Keratinocyte (primary cell): ENCODE measurements around the gene ENGASE. TPM values are rescaled to one million over a fixed set of nuclear protein-coding genes. Genes with fewer than 3 reads are reported as not detected.

Experiments
- DNase-seq: peaks from one replicate; pipeline ENCODE4 v3.0.0-alpha.2; 2011; ENCODE audit warnings: low read depth, missing footprints, low spot score
- FAIRE-seq: peaks from 2 replicates; lab custom pipeline; 2011; peaks lifted over from hg19 to GRCh38; lab: Jason Lieb, UNC
- H2AFZ ChIP-seq: 2 replicates; pipeline ENCODE4 v1.6.0; 2012; ENCODE audit warnings: low read length, control low read depth, inconsistent platforms; ENCODE audit not compliant: control insufficient read depth
- H3K27ac ChIP-seq: 2 replicates; pipeline ENCODE4 v1.5.1; 2011; ENCODE audit warnings: low read length; ENCODE audit not compliant: control insufficient read depth, insufficient read depth
- H3K27me3 ChIP-seq: 3 replicates; pipeline ENCODE4 v1.6.0; 2011; ENCODE audit warnings: low read length; ENCODE audit not compliant: control insufficient read depth, insufficient read depth; ENCODE audit errors: extremely low read depth
- H3K36me3 ChIP-seq, 2 experiments: 2 replicates in 1 of 2; 3 replicates in 1 of 2; pipeline ENCODE4 v1.5.1; 2011; ENCODE audit warnings: low read length in 2 of 2, mild to moderate bottlenecking in 1 of 2; ENCODE audit not compliant: control insufficient read depth in 2 of 2, insufficient read depth in 2 of 2; ENCODE audit errors: extremely low read depth in 1 of 2
- H3K4me1 ChIP-seq: 3 replicates; pipeline ENCODE4 v1.5.1; 2011; ENCODE audit warnings: low read length; ENCODE audit not compliant: control insufficient read depth, insufficient read depth; ENCODE audit errors: extremely low read depth
- H3K4me2 ChIP-seq: 3 replicates; pipeline ENCODE4 v1.6.0; 2011; ENCODE audit warnings: low read depth, low read length; ENCODE audit not compliant: control insufficient read depth, insufficient read depth; ENCODE audit errors: extremely low read depth
- H3K4me3 ChIP-seq, 3 experiments: fragments of 200-600 bp in 1 of 3; sonication (generic) in 1 of 3; 2 replicates in 2 of 3; 3 replicates in 1 of 3; pipeline ENCODE4 v1.5.1; 2011 to 2016; ENCODE audit warnings: low read length in 3 of 3, mild to moderate bottlenecking in 3 of 3, control low read depth in 2 of 3, inconsistent platforms in 1 of 3, low read depth in 1 of 3, mixed read lengths in 1 of 3, mixed run types in 1 of 3, moderate library complexity in 1 of 3; ENCODE audit not compliant: control insufficient read depth in 2 of 3, insufficient read depth in 2 of 3; ENCODE audit errors: extremely low read depth in 1 of 3
- H3K79me2 ChIP-seq: 2 replicates; pipeline ENCODE4 v1.6.0; 2012; ENCODE audit warnings: low read length; ENCODE audit not compliant: control insufficient read depth, insufficient read depth
- H3K9ac ChIP-seq: 3 replicates; pipeline ENCODE4 v1.6.0; 2011; ENCODE audit warnings: low read length; ENCODE audit not compliant: control insufficient read depth, insufficient read depth; ENCODE audit errors: extremely low read depth
- H3K9me1 ChIP-seq: 3 replicates; pipeline ENCODE4 v1.6.0; 2011; ENCODE audit warnings: low read length; ENCODE audit not compliant: control insufficient read depth, insufficient read depth; ENCODE audit errors: extremely low read depth
- H3K9me3 ChIP-seq: 2 replicates; pipeline ENCODE4 v1.5.1; 2012; ENCODE audit warnings: low read depth, low read length; ENCODE audit not compliant: control insufficient read depth
- H4K20me1 ChIP-seq: 3 replicates; pipeline ENCODE4 v1.6.0; 2011; ENCODE audit warnings: low read length; ENCODE audit not compliant: control insufficient read depth, insufficient read depth; ENCODE audit errors: extremely low read depth
- EZH2 ChIP-seq: IDR thresholded peaks from one replicate; pipeline ENCODE4 v1.6.1; 2012; ENCODE audit warnings: inconsistent platforms, mild to moderate bottlenecking, low read length, moderate library complexity
- dilution Hi-C: fragments of 300-500 bp; cut with MboI; formaldehyde crosslinking; loops from one replicate; pipeline ENCODE4 v1.7.0; 2020; ENCODE audit warnings: low sequenced_read_pairs; ENCODE audit not compliant: extremely low pct_ligation_motif_present
- polyA plus RNA-seq, 5 experiments: library from polyadenylated mRNA; depleted of rRNA in 3 of 5; stranded (reverse) in 3 of 5; stranded (forward) in 1 of 5; unstranded in 1 of 5; fragments of >200 nt; gene quantifications; 1 replicate in 1 of 5; 2 replicates in 3 of 5; 3 replicates in 1 of 5; pipeline versions ENCODE4 v1.2.1 to v1.2.3, GENCODE V29; 2011 to 2012; ENCODE audit warnings: missing spikeins in 2 of 5, low read depth in 1 of 5, low replicate concordance in 1 of 5
- TF ChIP-seq, protein P1 (sequence below), 3 experiments: IDR thresholded peaks in 1 of 3; conservative IDR thresholded peaks in 1 of 3; optimal IDR thresholded peaks in 1 of 3; 2 replicates in 2 of 3; 3 replicates in 1 of 3; pipeline versions ENCODE3 to v1.5.1; 2011; ENCODE audit warnings: low read length in 3 of 3, mild to moderate bottlenecking in 3 of 3, moderate library complexity in 2 of 3, control low read depth in 1 of 3, inconsistent platforms in 1 of 3; ENCODE audit not compliant: insufficient read depth in 2 of 3; ENCODE audit errors: extremely low read depth in 1 of 3

The ENGASE gene
- polyA plus RNA-seq, 1 donor (not counting 4 experiments of a cell fraction or from before 2014, with no cell fraction given) = 6.6 TPM

DNA sequence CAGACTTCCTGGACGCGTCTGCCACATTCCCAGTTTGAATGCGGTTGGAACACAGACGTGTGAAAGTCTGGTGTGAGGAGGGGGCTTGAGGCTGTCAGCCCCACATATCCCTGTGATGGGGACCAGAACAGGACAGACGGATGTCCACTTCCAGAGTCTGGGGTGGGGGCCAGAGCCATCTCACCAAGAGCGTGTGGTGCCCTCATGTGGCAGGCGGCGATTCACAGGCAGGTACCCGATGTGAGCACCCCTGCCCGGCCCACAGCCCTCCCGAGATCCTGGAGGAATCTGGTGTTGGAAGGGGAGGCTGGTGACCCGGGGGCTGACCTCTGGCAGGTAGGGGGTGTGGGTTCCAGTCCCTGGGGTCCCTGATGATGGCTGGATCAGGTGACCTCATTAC is 51.5 kb downstream of the ENGASE start:
- dilution Hi-C loops = no loop called here
- Histone ChIP-seq H3K27ac (no peak overlapping the region), H4K20me1 (peaks cover 4% of the 10 kb centered on the region), H3K79me2 (no peaks in the 10 kb centered on the region), H3K9me1 (no peaks in the 10 kb centered on the region), H2AFZ (no peak overlapping the region), H3K4me3 (no peak overlapping the region), H3K9me3 (no peaks in the 10 kb centered on the region), H3K36me3 (no peaks in the 10 kb centered on the region), H3K4me1 (no peaks in the 10 kb centered on the region), H3K27me3 (peaks cover 43% of the 10 kb centered on the region), H3K4me2 (no peak overlapping the region), H3K9ac (no peak overlapping the region)
- no peak for FAIRE-seq
- no peak for DNase-seq
- TF ChIP-seq, protein P1, sequence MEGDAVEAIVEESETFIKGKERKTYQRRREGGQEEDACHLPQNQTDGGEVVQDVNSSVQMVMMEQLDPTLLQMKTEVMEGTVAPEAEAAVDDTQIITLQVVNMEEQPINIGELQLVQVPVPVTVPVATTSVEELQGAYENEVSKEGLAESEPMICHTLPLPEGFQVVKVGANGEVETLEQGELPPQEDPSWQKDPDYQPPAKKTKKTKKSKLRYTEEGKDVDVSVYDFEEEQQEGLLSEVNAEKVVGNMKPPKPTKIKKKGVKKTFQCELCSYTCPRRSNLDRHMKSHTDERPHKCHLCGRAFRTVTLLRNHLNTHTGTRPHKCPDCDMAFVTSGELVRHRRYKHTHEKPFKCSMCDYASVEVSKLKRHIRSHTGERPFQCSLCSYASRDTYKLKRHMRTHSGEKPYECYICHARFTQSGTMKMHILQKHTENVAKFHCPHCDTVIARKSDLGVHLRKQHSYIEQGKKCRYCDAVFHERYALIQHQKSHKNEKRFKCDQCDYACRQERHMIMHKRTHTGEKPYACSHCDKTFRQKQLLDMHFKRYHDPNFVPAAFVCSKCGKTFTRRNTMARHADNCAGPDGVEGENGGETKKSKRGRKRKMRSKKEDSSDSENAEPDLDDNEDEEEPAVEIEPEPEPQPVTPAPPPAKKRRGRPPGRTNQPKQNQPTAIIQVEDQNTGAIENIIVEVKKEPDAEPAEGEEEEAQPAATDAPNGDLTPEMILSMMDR (optimal IDR thresholded peaks at IDR 0.05 in 1 of 3, IDR thresholded peaks at IDR 0.05 in 1 of 3, conservative IDR thresholded peaks at IDR 0.05 in 1 of 3; ENCODE audit: extremely low read depth in 1 of 3, insufficient read depth in 2 of 3, low read length in 3 of 3) = peak in 2 of 3 experiments; percentile 42 to 68
- no peak for TF ChIP-seq EZH2

DNA sequence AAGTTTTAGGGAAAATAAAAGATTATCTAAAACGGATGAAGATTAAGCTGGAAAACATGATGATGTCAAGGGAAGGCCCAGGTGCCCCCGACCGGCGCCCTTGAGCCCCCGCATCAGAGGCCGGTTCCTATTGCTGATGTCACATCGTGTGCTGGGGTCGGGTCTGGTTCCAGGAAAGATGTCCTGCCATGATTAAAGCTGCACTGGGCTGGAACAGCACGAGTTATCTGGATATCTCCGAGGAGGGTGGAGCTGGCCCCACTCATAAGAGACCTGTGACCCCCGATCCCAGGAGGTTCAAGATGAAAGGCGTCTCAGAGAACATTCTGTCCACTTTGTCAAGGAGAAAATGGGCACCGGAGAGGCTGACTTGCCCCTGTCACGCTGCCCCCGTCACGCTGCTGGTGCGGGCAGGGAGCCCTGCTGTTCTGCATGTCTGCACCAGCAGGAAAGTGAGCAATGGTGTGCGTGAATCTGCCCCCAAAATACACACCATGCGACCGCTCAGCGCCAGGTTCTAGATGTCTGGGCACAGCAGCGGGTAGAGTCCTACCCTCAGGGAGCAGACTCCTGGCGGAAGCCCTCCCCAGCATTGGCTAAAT is 53.0 kb downstream of the ENGASE start:
- dilution Hi-C loops = no loop called here
- Histone ChIP-seq H3K36me3 (no peaks in the 10 kb centered on the region), H3K27ac (no peak overlapping the region), H2AFZ (no peak overlapping the region), H3K4me3 (no peak overlapping the region), H3K79me2 (no peaks in the 10 kb centered on the region), H3K4me2 (no peak overlapping the region), H3K9me1 (no peaks in the 10 kb centered on the region), H3K9me3 (no peaks in the 10 kb centered on the region), H3K9ac (no peak overlapping the region), H3K4me1 (no peaks in the 10 kb centered on the region), H3K27me3 (peaks cover 55% of the 10 kb centered on the region), H4K20me1 (peaks cover 4% of the 10 kb centered on the region)
- FAIRE-seq (no peak), DNase-seq (no peak)
- no peak for TF ChIP-seq EZH2
- TF ChIP-seq, protein P1 (optimal IDR thresholded peaks at IDR 0.05 in 1 of 3, IDR thresholded peaks at IDR 0.05 in 1 of 3, conservative IDR thresholded peaks at IDR 0.05 in 1 of 3; ENCODE audit: extremely low read depth in 1 of 3, insufficient read depth in 2 of 3, low read length in 3 of 3) = no peak
